GM18873 (cell line): ENCODE data around the gene LTBP4.

Experiments
- ATAC-seq: cut with Tn5 transposase; IDR thresholded peaks from one replicate; pipeline ENCODE4 v1.9.1; 2021; ENCODE audit warnings: mild to moderate bottlenecking, moderate library complexity, moderate number of reproducible peaks; ENCODE audit not compliant: unreplicated experiment, low FRiP score

Gene LTBP4

GRCh38 chr19:40659116-40659515 is 57.9 kb downstream of the LTBP4 start:
- ATAC-seq = no peak

- no peak for ATAC-seq
These were observed 58.4 kb downstream of the LTBP4 start for GRCh38 chr19:40659566-40659965.

DNA sequence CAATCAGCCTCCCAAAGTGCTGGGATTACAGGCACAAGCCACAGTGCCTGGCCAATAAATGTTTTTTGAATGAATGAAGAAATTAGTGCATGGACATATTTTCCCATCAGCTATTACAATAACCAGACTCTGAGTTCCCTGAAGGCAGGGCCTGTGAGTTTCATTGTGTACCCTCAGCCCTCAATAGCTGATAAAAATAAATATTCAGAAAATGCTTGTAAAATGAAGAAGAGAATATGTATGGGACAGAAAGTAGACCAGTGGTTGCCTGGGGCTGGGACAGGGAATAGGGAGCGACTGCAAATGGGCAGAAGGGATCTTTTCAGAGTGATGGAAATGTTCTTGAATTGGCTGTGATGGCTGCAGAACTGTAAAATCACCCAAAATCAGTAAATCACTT is 60.4 kb downstream of the LTBP4 start:
- ATAC-seq = no peak

- ATAC-seq = peak; percentile 50
These were observed 61.9 kb downstream of the LTBP4 start for GRCh38 chr19:40662925-40663694.

GRCh38 chr19:40663695-40664692 is 62.8 kb downstream of the LTBP4 start:
- no peak for ATAC-seq

GRCh38 chr19:40666803-40667438 is 65.8 kb downstream of the LTBP4 start:
- no peak for ATAC-seq

GRCh38 chr19:40667602-40668001 is 66.4 kb downstream of the LTBP4 start:
- ATAC-seq = no peak

DNA sequence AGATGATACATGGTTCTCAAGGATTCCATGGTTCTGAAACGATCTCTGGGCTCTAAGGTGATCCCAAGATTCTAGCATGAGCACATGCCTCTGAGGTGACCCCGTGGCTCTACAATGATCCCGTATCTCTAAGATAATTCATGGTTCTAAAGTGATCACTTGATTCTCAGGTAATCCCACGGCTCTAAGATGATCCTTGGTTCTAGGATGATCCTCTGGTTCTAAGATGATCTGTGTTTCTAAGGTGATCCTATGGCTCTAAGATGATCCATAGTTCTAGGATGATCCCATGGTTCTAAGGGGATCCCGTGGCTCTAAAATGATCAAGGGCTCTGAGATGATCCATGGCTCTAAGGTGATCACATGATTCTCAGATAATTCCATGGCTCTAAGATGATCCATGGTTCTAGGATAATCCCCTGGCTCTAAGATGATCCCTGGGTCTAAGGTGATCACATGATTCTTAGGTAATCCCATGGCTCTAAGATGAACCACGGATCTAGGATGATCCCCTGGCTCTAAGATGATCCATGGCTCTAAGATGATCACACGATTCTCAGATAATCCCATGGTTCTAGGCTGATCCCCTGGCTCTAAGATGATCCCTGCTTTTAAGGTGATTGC is 67.9 kb downstream of the LTBP4 start:
- no peak for ATAC-seq

DNA sequence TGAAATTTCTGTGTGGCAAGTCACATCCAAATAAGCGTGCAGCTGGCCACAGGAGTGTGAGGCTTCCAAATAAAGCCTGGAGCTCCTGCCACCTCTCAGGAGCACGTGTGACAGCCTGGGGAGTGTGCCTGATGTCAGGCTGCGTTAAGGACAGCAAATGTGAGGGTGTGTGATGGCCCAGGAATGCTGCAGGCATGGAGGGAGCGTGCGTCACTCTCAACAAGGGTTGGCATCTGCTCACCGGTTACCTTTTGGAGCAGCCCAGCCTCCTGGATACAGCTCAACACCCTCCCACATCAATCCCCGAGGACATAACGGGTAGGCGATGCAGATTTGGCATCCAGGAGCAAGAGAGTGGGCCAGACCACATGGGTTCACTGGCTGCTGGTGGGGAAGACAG is 70.2 kb downstream of the LTBP4 start:
- ATAC-seq = no peak

DNA sequence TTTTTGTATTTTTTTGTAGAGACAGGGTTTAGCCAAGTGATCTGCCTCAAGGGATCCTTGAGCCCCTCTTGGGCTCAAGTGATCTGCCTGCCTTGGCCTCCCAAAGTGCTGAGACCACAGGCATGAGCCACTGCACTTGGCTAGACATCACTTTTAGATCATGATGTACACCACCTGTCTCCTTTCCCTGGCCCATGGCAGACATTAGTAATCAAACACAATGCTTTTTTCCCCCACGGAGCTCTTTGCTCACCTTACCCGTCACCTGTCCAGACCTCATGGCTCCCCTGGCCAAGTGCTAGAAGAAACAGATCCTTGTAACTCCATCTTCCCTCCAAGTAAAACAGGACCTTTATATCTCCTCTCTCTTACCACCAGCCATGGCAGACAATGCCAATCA is 70.9 kb downstream of the LTBP4 start:
- no peak for ATAC-seq

GRCh38 chr19:40672573-40673299 is 71.6 kb downstream of the LTBP4 start:
- ATAC-seq = no peak

- ATAC-seq = no peak
These were observed 72.2 kb downstream of the LTBP4 start for GRCh38 chr19:40673397-40673796.

GRCh38 chr19:40674291-40674690 is 73.1 kb downstream of the LTBP4 start:
- no peak for ATAC-seq

- no peak for ATAC-seq
These were observed 76.0 kb downstream of the LTBP4 start for GRCh38 chr19:40677156-40677555.
